ENCODE results near the gene NDUFAF2. TPM values are rescaled to one million over a fixed set of nuclear protein-coding genes. Genes with fewer than 3 reads are reported as not detected.

The NDUFAF2 gene, protein sequence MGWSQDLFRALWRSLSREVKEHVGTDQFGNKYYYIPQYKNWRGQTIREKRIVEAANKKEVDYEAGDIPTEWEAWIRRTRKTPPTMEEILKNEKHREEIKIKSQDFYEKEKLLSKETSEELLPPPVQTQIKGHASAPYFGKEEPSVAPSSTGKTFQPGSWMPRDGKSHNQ
- total RNA-seq (2014; rRNA removed; shearing (Covaris generic)) (31.6 and 43.4 TPM in 2 replicates), polyA plus RNA-seq (2016; fragmentation: Nextera tagmentation; extraction: Ambion mirVana) (155 and 180 TPM in 2 replicates)
- long read RNA-seq, transcript NDUFAF2-201 (4 exons, 719 nt) = major isoform, 12 of 27 reads
- long read RNA-seq, partial matches to known transcripts = 10 of 27 reads
- long read RNA-seq, other reads (novel, unspliced or antisense) = 5 of 27 reads

DNA sequence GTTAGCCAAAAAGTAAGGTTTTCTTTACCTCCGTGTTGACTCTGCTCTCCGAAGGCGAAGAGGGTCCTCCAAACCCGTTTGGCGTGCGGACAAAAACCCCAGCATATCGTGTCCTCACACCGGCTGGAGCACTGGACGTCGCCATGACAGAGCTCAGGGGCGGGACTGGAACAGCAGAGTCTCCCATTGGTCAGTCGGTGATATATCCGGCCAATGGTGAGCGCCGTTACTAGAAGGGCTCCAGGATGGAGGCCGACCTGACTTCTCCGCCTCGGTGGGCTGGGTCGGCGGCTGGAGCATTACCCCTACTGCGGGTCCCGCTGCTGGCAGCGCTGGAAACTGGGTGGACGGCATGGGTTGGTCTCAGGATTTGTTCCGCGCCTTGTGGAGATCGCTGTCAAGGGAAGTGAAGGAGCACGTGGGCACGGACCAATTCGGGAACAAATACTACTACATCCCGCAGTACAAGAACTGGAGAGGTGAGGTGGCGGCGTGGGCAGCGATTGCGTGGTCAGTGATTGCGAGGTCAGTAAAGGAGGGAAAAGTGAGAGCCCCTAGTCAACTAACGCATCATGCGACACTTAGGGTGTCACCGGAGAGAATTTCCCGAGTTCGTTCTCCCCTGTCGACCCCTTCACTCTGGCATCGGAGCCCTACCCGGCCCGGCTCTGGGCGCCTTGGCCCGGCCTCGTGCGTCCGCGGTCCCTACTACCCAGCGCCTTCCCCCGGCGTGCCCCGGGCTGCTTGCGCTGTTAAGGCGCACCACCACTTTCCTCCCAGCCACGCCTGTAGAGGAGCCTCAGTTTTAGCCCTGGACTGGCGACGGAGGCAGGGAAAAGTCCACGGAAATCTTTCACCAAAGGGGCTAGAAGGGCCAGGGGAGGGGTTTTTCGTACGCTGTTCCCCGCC is at the start of gene NDUFAF2, which contains the start of gene ERCC8:
TSS of gene NDUFAF2 (plus strand) at position 302 of the 909 bp plus-strand sequence. CDS start at position 353, 51 bp downstream.
TSS of gene ERCC8 (minus strand) at position 167 of the 909 bp plus-strand sequence. CDS start at position 105, 62 bp downstream.
- peaks cover 9% of the 10 kb centered on the region for H4K20me1 ChIP-seq (replicated peaks; ENCODE audit: insufficient read depth)
- H3K27me3 Mint-ChIP-seq (ENCODE audit: insufficient read depth, low read depth, poor library complexity) = peaks cover 5% of the 10 kb centered on the region
- no peak for TF ChIP-seq CREB1 (CRISPR knock-in tag; IDR thresholded peaks at IDR 0.05; ENCODE audit: low read depth)
- peak; percentile 79 for TF ChIP-seq POLR2AphosphoS5 (IDR thresholded peaks at IDR 0.05; ENCODE audit: low read depth)
- H3K4me2 ChIP-seq = peak within 1 kb of the TSS; percentile 98
- H2AFZ ChIP-seq = peak within 1 kb of the TSS; percentile 94
- H3K79me2 ChIP-seq (replicated peaks; ENCODE audit: insufficient read depth) = peaks cover 85% of the 10 kb centered on the region
- H3K4me1 Mint-ChIP-seq = peaks cover 2% of the 10 kb centered on the region; the same call in 1 of the 3 replicates
- ATAC-seq = peak; percentile 99
- peak within 1 kb of the TSS; percentile 93 for H3K4me3 ChIP-seq
- peaks cover 10% of the 10 kb centered on the region; the same call in 1 of the 2 replicates for H3K27me3 ChIP-seq (ENCODE audit: insufficient read depth)
- H3K27ac ChIP-seq (ENCODE audit: low read depth) = no peak within 1 kb of the TSS
- H3K9me3 Mint-ChIP-seq = no peaks in the 10 kb centered on the region
- H3K4me3 Mint-ChIP-seq = no peak within 1 kb of the TSS
- H3F3A ChIP-seq (replicated peaks; ENCODE audit: low read depth) = no peaks in the 10 kb centered on the region
- DNase-seq (ENCODE audit: low spot score) = peak; percentile 97
- no peaks in the 10 kb centered on the region for H3K9me2 ChIP-seq (ENCODE audit: insufficient read depth)
- 0 out of 2 replicates have a peak, but pooled peaks cover 3% of the 10 kb centered on the region for H3K36me3 ChIP-seq (ENCODE audit: insufficient read depth)
- H3K27ac Mint-ChIP-seq = no peak within 1 kb of the TSS
- peaks cover 4% of the 10 kb centered on the region for H3K4me1 ChIP-seq (ENCODE audit: insufficient read depth)
- peaks cover 14% of the 10 kb centered on the region; the same call in 2 of the 3 replicates for H3K36me3 Mint-ChIP-seq (ENCODE audit: low read depth)

DNA sequence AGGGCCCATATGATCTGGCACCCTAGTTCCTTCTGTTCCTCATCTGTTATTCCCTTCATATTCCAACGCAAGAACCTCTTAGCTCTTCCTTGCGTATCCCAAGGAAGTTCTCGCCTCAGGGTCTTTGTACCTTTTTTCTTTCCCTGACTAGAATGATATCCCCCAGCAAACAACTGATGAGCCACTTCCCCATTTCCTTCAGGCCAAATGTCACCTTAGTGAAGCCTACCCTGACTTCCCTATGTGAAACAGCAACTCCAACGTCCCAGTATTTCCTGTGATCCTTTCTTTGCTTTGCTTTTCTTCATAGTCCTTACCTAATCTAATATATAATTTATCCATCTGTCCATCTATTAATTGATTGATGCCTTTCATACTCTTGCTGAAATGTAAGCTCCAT is 48.0 kb upstream of the NDUFAF2 start:
- Histone ChIP-seq H3K4me1 (ENCODE audit: insufficient read depth) (no peaks in the 10 kb centered on the region), H3K4me2 (no peak overlapping the region), H4K20me1 (replicated peaks; ENCODE audit: insufficient read depth) (no peaks in the 10 kb centered on the region), H2AFZ (no peak overlapping the region), H3K79me2 (replicated peaks; ENCODE audit: insufficient read depth) (no peaks in the 10 kb centered on the region), H3K4me3 (no peak overlapping the region), H3K9me2 (ENCODE audit: insufficient read depth) (0 out of 2 replicates have a peak, but pooled peaks cover 4% of the 10 kb centered on the region), H3K27ac (ENCODE audit: low read depth) (no peak overlapping the region), H3F3A (replicated peaks; ENCODE audit: low read depth) (no peaks in the 10 kb centered on the region), H3K36me3 (ENCODE audit: insufficient read depth) (0 out of 2 replicates have a peak, but pooled peaks cover 3% of the 10 kb centered on the region), H3K27me3 (ENCODE audit: insufficient read depth) (no peaks in the 10 kb centered on the region)
- Mint-ChIP-seq H3K9me3 (peaks cover 10% of the 10 kb centered on the region; the same call in 2 of the 3 replicates), H3K4me3 (no peak overlapping the region), H3K27me3 (ENCODE audit: insufficient read depth, low read depth, poor library complexity) (peaks cover 2% of the 10 kb centered on the region), H3K4me1 (peaks cover 4% of the 10 kb centered on the region; the same call in 1 of the 3 replicates), H3K36me3 (ENCODE audit: low read depth) (peaks cover 43% of the 10 kb centered on the region), H3K27ac (no peak overlapping the region)
- no peak for ATAC-seq
- no peak for DNase-seq (ENCODE audit: low spot score)
- TF ChIP-seq, protein P1, sequence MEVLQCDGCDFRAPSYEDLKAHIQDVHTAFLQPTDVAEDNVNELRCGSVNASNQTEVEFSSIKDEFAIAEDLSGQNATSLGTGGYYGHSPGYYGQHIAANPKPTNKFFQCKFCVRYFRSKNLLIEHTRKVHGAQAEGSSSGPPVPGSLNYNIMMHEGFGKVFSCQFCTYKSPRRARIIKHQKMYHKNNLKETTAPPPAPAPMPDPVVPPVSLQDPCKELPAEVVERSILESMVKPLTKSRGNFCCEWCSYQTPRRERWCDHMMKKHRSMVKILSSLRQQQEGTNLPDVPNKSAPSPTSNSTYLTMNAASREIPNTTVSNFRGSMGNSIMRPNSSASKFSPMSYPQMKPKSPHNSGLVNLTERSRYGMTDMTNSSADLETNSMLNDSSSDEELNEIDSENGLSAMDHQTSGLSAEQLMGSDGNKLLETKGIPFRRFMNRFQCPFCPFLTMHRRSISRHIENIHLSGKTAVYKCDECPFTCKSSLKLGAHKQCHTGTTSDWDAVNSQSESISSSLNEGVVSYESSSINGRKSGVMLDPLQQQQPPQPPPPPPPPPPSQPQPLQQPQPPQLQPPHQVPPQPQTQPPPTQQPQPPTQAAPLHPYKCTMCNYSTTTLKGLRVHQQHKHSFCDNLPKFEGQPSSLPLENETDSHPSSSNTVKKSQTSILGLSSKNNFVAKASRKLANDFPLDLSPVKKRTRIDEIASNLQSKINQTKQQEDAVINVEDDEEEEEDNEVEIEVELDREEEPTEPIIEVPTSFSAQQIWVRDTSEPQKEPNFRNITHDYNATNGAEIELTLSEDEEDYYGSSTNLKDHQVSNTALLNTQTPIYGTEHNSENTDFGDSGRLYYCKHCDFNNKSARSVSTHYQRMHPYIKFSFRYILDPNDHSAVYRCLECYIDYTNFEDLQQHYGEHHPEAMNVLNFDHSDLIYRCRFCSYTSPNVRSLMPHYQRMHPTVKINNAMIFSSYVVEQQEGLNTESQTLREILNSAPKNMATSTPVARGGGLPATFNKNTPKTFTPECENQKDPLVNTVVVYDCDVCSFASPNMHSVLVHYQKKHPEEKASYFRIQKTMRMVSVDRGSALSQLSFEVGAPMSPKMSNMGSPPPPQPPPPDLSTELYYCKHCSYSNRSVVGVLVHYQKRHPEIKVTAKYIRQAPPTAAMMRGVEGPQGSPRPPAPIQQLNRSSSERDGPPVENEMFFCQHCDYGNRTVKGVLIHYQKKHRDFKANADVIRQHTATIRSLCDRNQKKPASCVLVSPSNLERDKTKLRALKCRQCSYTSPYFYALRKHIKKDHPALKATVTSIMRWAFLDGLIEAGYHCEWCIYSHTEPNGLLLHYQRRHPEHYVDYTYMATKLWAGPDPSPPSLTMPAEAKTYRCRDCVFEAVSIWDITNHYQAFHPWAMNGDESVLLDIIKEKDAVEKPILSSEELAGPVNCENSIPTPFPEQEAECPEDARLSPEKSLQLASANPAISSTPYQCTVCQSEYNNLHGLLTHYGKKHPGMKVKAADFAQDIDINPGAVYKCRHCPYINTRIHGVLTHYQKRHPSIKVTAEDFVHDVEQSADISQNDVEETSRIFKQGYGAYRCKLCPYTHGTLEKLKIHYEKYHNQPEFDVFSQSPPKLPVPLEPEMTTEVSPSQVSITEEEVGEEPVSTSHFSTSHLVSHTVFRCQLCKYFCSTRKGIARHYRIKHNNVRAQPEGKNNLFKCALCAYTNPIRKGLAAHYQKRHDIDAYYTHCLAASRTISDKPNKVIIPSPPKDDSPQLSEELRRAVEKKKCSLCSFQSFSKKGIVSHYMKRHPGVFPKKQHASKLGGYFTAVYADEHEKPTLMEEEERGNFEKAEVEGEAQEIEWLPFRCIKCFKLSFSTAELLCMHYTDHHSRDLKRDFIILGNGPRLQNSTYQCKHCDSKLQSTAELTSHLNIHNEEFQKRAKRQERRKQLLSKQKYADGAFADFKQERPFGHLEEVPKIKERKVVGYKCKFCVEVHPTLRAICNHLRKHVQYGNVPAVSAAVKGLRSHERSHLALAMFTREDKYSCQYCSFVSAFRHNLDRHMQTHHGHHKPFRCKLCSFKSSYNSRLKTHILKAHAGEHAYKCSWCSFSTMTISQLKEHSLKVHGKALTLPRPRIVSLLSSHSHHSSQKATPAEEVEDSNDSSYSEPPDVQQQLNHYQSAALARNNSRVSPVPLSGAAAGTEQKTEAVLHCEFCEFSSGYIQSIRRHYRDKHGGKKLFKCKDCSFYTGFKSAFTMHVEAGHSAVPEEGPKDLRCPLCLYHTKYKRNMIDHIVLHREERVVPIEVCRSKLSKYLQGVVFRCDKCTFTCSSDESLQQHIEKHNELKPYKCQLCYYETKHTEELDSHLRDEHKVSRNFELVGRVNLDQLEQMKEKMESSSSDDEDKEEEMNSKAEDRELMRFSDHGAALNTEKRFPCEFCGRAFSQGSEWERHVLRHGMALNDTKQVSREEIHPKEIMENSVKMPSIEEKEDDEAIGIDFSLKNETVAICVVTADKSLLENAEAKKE (CRISPR knock-in tag; IDR thresholded peaks at IDR 0.05) = no peak
- TF ChIP-seq CREB1 (CRISPR knock-in tag; IDR thresholded peaks at IDR 0.05; ENCODE audit: low read depth) (no peak), ZNF331 (CRISPR knock-in tag; IDR thresholded peaks at IDR 0.05; ENCODE audit: low read depth) (no peak)
- TF ChIP-seq, protein P2, sequence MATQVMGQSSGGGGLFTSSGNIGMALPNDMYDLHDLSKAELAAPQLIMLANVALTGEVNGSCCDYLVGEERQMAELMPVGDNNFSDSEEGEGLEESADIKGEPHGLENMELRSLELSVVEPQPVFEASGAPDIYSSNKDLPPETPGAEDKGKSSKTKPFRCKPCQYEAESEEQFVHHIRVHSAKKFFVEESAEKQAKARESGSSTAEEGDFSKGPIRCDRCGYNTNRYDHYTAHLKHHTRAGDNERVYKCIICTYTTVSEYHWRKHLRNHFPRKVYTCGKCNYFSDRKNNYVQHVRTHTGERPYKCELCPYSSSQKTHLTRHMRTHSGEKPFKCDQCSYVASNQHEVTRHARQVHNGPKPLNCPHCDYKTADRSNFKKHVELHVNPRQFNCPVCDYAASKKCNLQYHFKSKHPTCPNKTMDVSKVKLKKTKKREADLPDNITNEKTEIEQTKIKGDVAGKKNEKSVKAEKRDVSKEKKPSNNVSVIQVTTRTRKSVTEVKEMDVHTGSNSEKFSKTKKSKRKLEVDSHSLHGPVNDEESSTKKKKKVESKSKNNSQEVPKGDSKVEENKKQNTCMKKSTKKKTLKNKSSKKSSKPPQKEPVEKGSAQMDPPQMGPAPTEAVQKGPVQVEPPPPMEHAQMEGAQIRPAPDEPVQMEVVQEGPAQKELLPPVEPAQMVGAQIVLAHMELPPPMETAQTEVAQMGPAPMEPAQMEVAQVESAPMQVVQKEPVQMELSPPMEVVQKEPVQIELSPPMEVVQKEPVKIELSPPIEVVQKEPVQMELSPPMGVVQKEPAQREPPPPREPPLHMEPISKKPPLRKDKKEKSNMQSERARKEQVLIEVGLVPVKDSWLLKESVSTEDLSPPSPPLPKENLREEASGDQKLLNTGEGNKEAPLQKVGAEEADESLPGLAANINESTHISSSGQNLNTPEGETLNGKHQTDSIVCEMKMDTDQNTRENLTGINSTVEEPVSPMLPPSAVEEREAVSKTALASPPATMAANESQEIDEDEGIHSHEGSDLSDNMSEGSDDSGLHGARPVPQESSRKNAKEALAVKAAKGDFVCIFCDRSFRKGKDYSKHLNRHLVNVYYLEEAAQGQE (IDR thresholded peaks at IDR 0.05; ENCODE audit: unreplicated experiment) = no peak
- TF ChIP-seq, protein P3, sequence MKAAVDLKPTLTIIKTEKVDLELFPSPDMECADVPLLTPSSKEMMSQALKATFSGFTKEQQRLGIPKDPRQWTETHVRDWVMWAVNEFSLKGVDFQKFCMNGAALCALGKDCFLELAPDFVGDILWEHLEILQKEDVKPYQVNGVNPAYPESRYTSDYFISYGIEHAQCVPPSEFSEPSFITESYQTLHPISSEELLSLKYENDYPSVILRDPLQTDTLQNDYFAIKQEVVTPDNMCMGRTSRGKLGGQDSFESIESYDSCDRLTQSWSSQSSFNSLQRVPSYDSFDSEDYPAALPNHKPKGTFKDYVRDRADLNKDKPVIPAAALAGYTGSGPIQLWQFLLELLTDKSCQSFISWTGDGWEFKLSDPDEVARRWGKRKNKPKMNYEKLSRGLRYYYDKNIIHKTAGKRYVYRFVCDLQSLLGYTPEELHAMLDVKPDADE (IDR thresholded peaks at IDR 0.05) = no peak

Measured in GM23338 (cell line).